Upper lobe of left lung (tissue), 4 donors: Measurements from ENCODE around the gene KITLG.

Experiments used
- CTCF ChIP-seq, 6 experiments: fragments of 450-650 bp in 4 of 6; fragments of 200-600 bp in 2 of 6; sonication (generic) in 2 of 6; IDR thresholded peaks; one replicate each; pipeline ENCODE4 v1.5.1; 2016 to 2019; ENCODE audit warnings: antibody characterized with exemption in 6 of 6
- EP300 ChIP-seq, 4 donors: sonication (generic); formaldehyde crosslinking; IDR thresholded peaks; one replicate each; pipeline ENCODE4 v1.5.1; 2017; ENCODE audit warnings: antibody characterized with exemption in 4 of 4, control low read depth in 2 of 4
- POLR2A ChIP-seq, 4 donors: fragments of 450-650 bp; IDR thresholded peaks; one replicate each; pipeline ENCODE4 v1.5.1; 2016 to 2017; ENCODE audit warnings: antibody characterized with exemption in 4 of 4, mild to moderate bottlenecking in 2 of 4
- POLR2AphosphoS5 ChIP-seq, 2 donors: sonication (generic); formaldehyde crosslinking; IDR thresholded peaks; one replicate each; pipeline ENCODE4 v1.5.1; 2017; ENCODE audit warnings: antibody characterized with exemption in 2 of 2

- TF ChIP-seq CTCF (IDR thresholded peaks at IDR 0.05): no peak
- TF ChIP-seq EP300 (IDR thresholded peaks at IDR 0.05): no peak
- TF ChIP-seq POLR2A (IDR thresholded peaks at IDR 0.05): no peak
- no peak for TF ChIP-seq POLR2AphosphoS5 (IDR thresholded peaks at IDR 0.05)
Measured at GRCh38 chr12:88597365-88597764, 17.1 kb upstream of the KITLG start.
